Testis (tissue), 3 donors: ENCODE results near the gene KDM4F. TPM values are rescaled to one million over a fixed set of nuclear protein-coding genes. Genes with fewer than 3 reads are reported as not detected.

Experiments used
- DNase-seq: peaks from one replicate; pipeline ENCODE4 v3.0.0-alpha.2; 2019
- H3K27ac ChIP-seq, 2 donors: fragments of 200-600 bp; sonication (generic); one replicate each; pipeline ENCODE4 v1.5.1; 2019
- H3K27me3 ChIP-seq: fragments of 200-600 bp; sonication (generic); one replicate; pipeline ENCODE4 v1.5.1; 2019
- H3K36me3 ChIP-seq: fragments of 200-600 bp; sonication (generic); one replicate; pipeline ENCODE4 v1.5.1; 2017; ENCODE audit warnings: low read depth; ENCODE audit errors: missing control alignments
- H3K4me1 ChIP-seq: fragments of 200-600 bp; sonication (generic); one replicate; pipeline ENCODE4 v1.5.1; 2019
- H3K4me3 ChIP-seq, 2 donors: fragments of 200-600 bp; sonication (generic); one replicate each; pipeline ENCODE4 v1.5.1; 2017 to 2019
- H3K9me3 ChIP-seq: fragments of 200-600 bp; sonication (generic); one replicate; pipeline ENCODE4 v1.5.1; 2017
- POLR2A ChIP-seq: fragments of 450-650 bp; IDR thresholded peaks from one replicate; pipeline ENCODE4 v1.6.1; 2017; ENCODE audit warnings: antibody characterized with exemption, mild to moderate bottlenecking, moderate library complexity
- WGBS, 2 donors: methylation state at CpG; one replicate each; pipeline ENCODE4 v1.1.5; 2018; 5-methylcytosine and 5-hydroxymethylcytosine counted together
- intact Hi-C: fragments of 100-400 bp; cut with DNase I; formaldehyde crosslinking; loops from one replicate; pipeline ENCODE4 v1.15.1; 2023; ENCODE audit warnings: low total_unique reads
- polyA plus RNA-seq: library from polyadenylated mRNA; stranded (reverse); fragments of 350-450 nt; fragmentation: Illumina TruSeq; extraction: RNeasy Lipid Tissue Mini Kit (QIAGEN cat#74804); gene quantifications from one replicate; pipeline ENCODE4 v1.2.3, GENCODE V29; 2014; ENCODE audit warnings: low read depth, low replicate concordance; ENCODE audit not compliant: insufficient read depth
- total RNA-seq, 2 donors: library from RNA; depleted of rRNA; stranded (reverse); fragments of >200 nt; gene quantifications; one replicate each; pipeline ENCODE4 v1.2.3, GENCODE V29; 2016
- TF ChIP-seq, protein P1 (sequence below), 3 experiments: fragments of 450-650 bp in 2 of 3; fragments of 200-600 bp in 1 of 3; sonication (generic) in 1 of 3; IDR thresholded peaks; one replicate each; pipeline ENCODE4 v1.5.1; 2016 to 2019; ENCODE audit warnings: antibody characterized with exemption in 3 of 3, mild to moderate bottlenecking in 2 of 3, moderate library complexity in 1 of 3

The KDM4F gene
- total and polyA plus RNA-seq, 3 donors from 2014 or later, result 0.55 TPM; not detected in 2

- H3K9me3 ChIP-seq, result no peaks in the 10 kb centered on the region
- peak overlapping the region in 1 of 2 donors; percentile 72 for H3K27ac ChIP-seq
- no peak for DNase-seq
- no peaks in the 10 kb centered on the region for H3K36me3 ChIP-seq
- WGBS, 2 donors, result 85 to 96% methylated on average over 2 of the region's 2 CpGs
- intact Hi-C loops, result no loop called here
- H3K4me3 ChIP-seq, result no peak overlapping the region
- H3K27me3 ChIP-seq, result no peaks in the 10 kb centered on the region
- TF ChIP-seq, protein P1, sequence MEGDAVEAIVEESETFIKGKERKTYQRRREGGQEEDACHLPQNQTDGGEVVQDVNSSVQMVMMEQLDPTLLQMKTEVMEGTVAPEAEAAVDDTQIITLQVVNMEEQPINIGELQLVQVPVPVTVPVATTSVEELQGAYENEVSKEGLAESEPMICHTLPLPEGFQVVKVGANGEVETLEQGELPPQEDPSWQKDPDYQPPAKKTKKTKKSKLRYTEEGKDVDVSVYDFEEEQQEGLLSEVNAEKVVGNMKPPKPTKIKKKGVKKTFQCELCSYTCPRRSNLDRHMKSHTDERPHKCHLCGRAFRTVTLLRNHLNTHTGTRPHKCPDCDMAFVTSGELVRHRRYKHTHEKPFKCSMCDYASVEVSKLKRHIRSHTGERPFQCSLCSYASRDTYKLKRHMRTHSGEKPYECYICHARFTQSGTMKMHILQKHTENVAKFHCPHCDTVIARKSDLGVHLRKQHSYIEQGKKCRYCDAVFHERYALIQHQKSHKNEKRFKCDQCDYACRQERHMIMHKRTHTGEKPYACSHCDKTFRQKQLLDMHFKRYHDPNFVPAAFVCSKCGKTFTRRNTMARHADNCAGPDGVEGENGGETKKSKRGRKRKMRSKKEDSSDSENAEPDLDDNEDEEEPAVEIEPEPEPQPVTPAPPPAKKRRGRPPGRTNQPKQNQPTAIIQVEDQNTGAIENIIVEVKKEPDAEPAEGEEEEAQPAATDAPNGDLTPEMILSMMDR (IDR thresholded peaks at IDR 0.05), result no peak
- TF ChIP-seq POLR2A, result no peak
- H3K4me1 ChIP-seq, result peaks cover 3% of the 10 kb centered on the region
Observed at GRCh38 chr11:95082576-95083001, 33.4 kb downstream of the KDM4F start.

- no peak for DNase-seq
- TF ChIP-seq POLR2A, result no peak
- TF ChIP-seq, protein P1 (IDR thresholded peaks at IDR 0.05), result no peak
- H3K4me1 ChIP-seq, result peaks cover 8% of the 10 kb centered on the region
- H3K4me3 ChIP-seq, result no peak overlapping the region
- intact Hi-C loops, result no loop called here
- H3K36me3 ChIP-seq, result no peaks in the 10 kb centered on the region
- no peak overlapping the region for H3K27ac ChIP-seq
- no peaks in the 10 kb centered on the region for H3K9me3 ChIP-seq
- no peaks in the 10 kb centered on the region for H3K27me3 ChIP-seq
Observed at GRCh38 chr11:95084509-95084908, 35.3 kb downstream of the KDM4F start.

DNA sequence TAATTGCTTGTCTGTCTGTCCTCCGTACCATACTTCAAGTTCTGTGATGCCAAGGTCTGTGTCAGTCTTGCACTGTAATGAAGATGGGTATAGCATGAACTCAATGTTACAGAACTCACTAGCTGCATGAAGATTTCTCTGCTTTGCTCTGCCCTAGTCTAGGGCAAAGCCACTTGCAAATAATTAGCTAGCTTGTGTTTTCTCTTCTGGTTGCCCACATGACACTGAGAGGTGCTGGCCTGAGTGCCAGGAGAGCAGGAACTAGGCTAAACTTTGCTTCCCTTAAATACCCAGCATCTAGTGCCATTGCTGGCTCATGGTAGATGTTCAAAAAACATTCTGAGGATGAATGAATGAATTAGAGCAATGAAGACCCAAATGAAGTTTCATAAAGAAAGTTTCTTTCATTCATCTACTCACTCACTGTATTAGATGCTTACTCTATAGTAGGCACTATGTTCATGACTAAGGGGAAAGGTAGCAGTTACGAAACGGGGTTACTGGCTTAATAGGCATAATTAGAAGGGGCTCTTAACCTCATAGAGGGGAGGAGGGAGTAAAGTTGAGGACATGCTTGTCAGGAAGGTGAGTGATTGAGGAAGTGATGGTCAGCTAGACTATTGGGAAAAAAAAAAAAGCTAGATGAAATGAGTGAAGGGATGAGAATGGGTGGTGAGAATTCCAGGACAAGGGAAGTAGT, 36.0 kb downstream of the KDM4F start:
- Histone ChIP-seq H3K27me3 (no peaks in the 10 kb centered on the region), H3K27ac (no peak overlapping the region), H3K4me1 (peaks cover 8% of the 10 kb centered on the region), H3K36me3 (no peaks in the 10 kb centered on the region), H3K9me3 (no peaks in the 10 kb centered on the region), H3K4me3 (no peak overlapping the region)
- intact Hi-C loops, result no loop called here
- WGBS, 2 donors, result 83 to 84% methylated on average over 3 of the region's 3 CpGs
- TF ChIP-seq, protein P1 (IDR thresholded peaks at IDR 0.05), result no peak
- no peak for TF ChIP-seq POLR2A
- no peak for DNase-seq

GRCh38 chr11:95086151-95086550, 36.9 kb downstream of the KDM4F start:
- H3K36me3 ChIP-seq, result no peaks in the 10 kb centered on the region
- H3K9me3 ChIP-seq, result no peaks in the 10 kb centered on the region
- TF ChIP-seq, protein P1 (IDR thresholded peaks at IDR 0.05), result no peak
- no peak for TF ChIP-seq POLR2A
- intact Hi-C loops, result no loop called here
- no peak for DNase-seq
- H3K27ac ChIP-seq, result no peak overlapping the region
- no peaks in the 10 kb centered on the region for H3K27me3 ChIP-seq
- no peak overlapping the region for H3K4me3 ChIP-seq
- peaks cover 13% of the 10 kb centered on the region for H3K4me1 ChIP-seq
- WGBS, 2 donors, result 91 to 98% methylated on average over 2 of the region's 2 CpGs
